Transverse colon (tissue), 4 donors: ENCODE data around the gene CDK5RAP3. TPM values are rescaled to one million over a fixed set of nuclear protein-coding genes. Genes with fewer than 3 reads are reported as not detected.

ENCODE experiments used
- DNase-seq: peaks from one replicate; pipeline ENCODE4 v3.0.0-alpha.2; 2019
- H3K27ac ChIP-seq, 4 donors: fragments of 200-600 bp; sonication (generic); 2 replicates each; pipeline ENCODE4 v1.5.1; 2016 to 2018; ENCODE audit warnings: inconsistent platforms in 4 of 4
- H3K27me3 ChIP-seq: fragments of 200-600 bp; sonication (generic); 2 replicates; pipeline ENCODE4 v1.5.1; 2017; ENCODE audit warnings: inconsistent platforms
- H3K36me3 ChIP-seq, 4 donors: fragments of 200-600 bp; sonication (generic); 2 replicates each; pipeline ENCODE4 v1.5.1; 2017 to 2019; ENCODE audit warnings: inconsistent platforms in 4 of 4
- H3K4me1 ChIP-seq, 4 donors: fragments of 200-600 bp; sonication (generic); 2 replicates each; pipeline ENCODE4 v1.5.1; 2017 to 2020; ENCODE audit warnings: inconsistent platforms in 4 of 4
- H3K4me3 ChIP-seq, 4 donors: fragments of 200-600 bp; sonication (generic); 1 replicate in 1 of 4; 2 replicates in 3 of 4; pipeline versions ENCODE4 v1.5.1 to v1.6.1; 2017 to 2019; ENCODE audit warnings: inconsistent platforms in 4 of 4
- H3K9me3 ChIP-seq, 2 donors: fragments of 200-600 bp; sonication (generic); 2 replicates each; pipeline ENCODE4 v1.5.1; 2017 to 2019; ENCODE audit warnings: inconsistent platforms in 2 of 2
- EP300 ChIP-seq: sonication (generic); formaldehyde crosslinking; IDR thresholded peaks from one replicate; pipeline ENCODE4 v1.6.1; 2017; ENCODE audit warnings: antibody characterized with exemption, low read depth
- POLR2A ChIP-seq: fragments of 450-650 bp; IDR thresholded peaks from one replicate; pipeline ENCODE4 v1.6.1; 2016; ENCODE audit warnings: antibody characterized with exemption, mild to moderate bottlenecking, moderate library complexity
- POLR2AphosphoS5 ChIP-seq, 3 donors: sonication (generic); formaldehyde crosslinking; IDR thresholded peaks; one replicate each; pipeline ENCODE4 v1.6.1; 2016; ENCODE audit warnings: antibody characterized with exemption in 3 of 3
- WGBS, 2 donors: methylation state at CpG; one replicate each; pipeline ENCODE4 v1.1.5; 2018; ENCODE audit warnings: low coverage in 1 of 2; 5-methylcytosine and 5-hydroxymethylcytosine counted together
- in situ Hi-C, 4 donors: fragments of 200-750 bp; cut with MboI; loops; one replicate each; pipeline versions ENCODE4 v1.15.0 to v1.15.1; 2017; ENCODE audit warnings: low sequenced_read_pairs in 3 of 4, low pct_ligation_motif_present in 1 of 4, low pct_unique_long_range_greater_than_20kb in 1 of 4
- intact Hi-C: fragments of 100-400 bp; cut with DNase I; formaldehyde crosslinking; loops from one replicate; pipeline ENCODE4 v1.15.1; 2023; ENCODE audit warnings: low total_unique reads
- total RNA-seq, 4 donors: library from RNA; depleted of rRNA; stranded (reverse); fragments of >200 nt; gene quantifications; one replicate each; pipeline ENCODE4 v1.1.0, GENCODE V29; 2016
- TF ChIP-seq, protein P1 (sequence below), 5 experiments: fragments of 200-600 bp in 3 of 5; fragments of 450-650 bp in 2 of 5; sonication (generic) in 3 of 5; IDR thresholded peaks; 1 replicate in 2 of 5; 2 replicates in 3 of 5; pipeline ENCODE4 v1.5.1; 2016 to 2017; ENCODE audit warnings: antibody characterized with exemption in 5 of 5, inconsistent platforms in 3 of 5, mild to moderate bottlenecking in 2 of 5, moderate library complexity in 1 of 5

The CDK5RAP3 gene
- total RNA-seq, 4 donors from 2014 or later = 159 to 540 (median 296) TPM

DNA sequence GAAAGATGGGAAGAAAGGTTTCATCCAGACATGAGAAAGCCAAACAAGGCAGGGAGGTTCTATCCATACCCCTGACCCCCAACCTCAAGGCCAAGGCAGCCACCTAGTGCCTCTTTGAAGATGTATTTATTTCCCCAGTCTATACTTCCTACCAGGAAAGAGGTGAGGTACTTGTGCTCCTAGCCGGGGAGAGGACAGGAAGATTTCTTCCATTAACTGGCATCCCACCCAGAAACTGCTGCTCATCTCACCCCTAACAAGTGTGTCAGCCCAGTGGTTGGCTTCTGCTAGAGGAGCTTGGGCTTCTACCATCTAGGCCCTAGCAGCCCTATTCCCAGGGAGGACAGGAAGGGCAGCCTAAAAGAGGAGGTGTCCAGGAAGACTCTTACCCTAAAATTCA, 57.8 kb downstream of the CDK5RAP3 start:
- in situ Hi-C loops (loop anchor here in 2 of 4 donors (10.0 kb wide), 1 partner anchor 46 kb away; no protein-coding TSS in a partner anchor), intact Hi-C loops (loop anchor here (5.0 kb wide), 1 partner anchor 104 kb away; no protein-coding TSS in a partner anchor)
- H3K27ac ChIP-seq = no peak overlapping the region
- TF ChIP-seq POLR2A (no peak), POLR2AphosphoS5 (IDR thresholded peaks at IDR 0.05) (no peak), EP300 (no peak)
- TF ChIP-seq, protein P1, sequence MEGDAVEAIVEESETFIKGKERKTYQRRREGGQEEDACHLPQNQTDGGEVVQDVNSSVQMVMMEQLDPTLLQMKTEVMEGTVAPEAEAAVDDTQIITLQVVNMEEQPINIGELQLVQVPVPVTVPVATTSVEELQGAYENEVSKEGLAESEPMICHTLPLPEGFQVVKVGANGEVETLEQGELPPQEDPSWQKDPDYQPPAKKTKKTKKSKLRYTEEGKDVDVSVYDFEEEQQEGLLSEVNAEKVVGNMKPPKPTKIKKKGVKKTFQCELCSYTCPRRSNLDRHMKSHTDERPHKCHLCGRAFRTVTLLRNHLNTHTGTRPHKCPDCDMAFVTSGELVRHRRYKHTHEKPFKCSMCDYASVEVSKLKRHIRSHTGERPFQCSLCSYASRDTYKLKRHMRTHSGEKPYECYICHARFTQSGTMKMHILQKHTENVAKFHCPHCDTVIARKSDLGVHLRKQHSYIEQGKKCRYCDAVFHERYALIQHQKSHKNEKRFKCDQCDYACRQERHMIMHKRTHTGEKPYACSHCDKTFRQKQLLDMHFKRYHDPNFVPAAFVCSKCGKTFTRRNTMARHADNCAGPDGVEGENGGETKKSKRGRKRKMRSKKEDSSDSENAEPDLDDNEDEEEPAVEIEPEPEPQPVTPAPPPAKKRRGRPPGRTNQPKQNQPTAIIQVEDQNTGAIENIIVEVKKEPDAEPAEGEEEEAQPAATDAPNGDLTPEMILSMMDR (IDR thresholded peaks at IDR 0.05) = no peak
- WGBS, 2 donors = 69% methylated on average over 1 of the region's 1 CpG; no CpG with 5 or more reads in 1 of the 2 donors
- no peaks in the 10 kb centered on the region for H3K36me3 ChIP-seq
- no peak overlapping the region for H3K4me3 ChIP-seq
- no peaks in the 10 kb centered on the region for H3K9me3 ChIP-seq
- peaks cover 4% of the 10 kb centered on the region for H3K27me3 ChIP-seq
- DNase-seq = no peak
- H3K4me1 ChIP-seq = peaks cover 27 to 28% (median 28%) of the 10 kb centered on the region in 4 donors

DNA sequence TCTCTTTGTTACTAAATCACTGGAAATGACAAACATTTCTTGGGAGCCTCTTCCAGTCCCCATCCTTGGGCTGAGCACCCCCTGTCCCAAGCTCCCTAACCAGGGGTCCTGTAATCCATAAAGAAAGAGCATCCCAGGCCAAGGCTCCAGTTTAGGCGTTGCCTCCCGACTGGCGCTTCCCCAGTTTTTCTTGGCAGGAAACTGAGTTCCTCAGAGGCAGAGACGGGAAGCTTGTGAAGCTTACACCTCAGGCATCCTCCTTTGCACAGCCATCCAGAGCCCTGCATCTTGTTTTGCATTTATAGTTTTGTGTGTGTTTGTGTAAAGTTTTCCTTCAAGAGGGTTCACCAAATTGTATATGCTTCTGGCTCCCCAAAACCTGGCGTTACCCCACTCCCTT, 59.6 kb downstream of the CDK5RAP3 start:
- no peak overlapping the region for H3K4me3 ChIP-seq
- in situ Hi-C loops (loop anchor here in 2 of 4 donors (5.0 to 10.0 kb wide), 4 partner anchors 42 to 104 kb away; no protein-coding TSS in a partner anchor), intact Hi-C loops (no loop called here)
- WGBS, 2 donors = 59% methylated on average over 5 of the region's 5 CpGs; no CpG with 5 or more reads in 1 of the 2 donors
- H3K36me3 ChIP-seq = no peaks in the 10 kb centered on the region
- peaks cover 12 to 15% (median 15%) of the 10 kb centered on the region in 4 donors for H3K4me1 ChIP-seq
- no peak for TF ChIP-seq EP300
- TF ChIP-seq, protein P1 (IDR thresholded peaks at IDR 0.05) = no peak
- no peak for TF ChIP-seq POLR2A
- no peak for TF ChIP-seq POLR2AphosphoS5 (IDR thresholded peaks at IDR 0.05)
- H3K27ac ChIP-seq = no peak overlapping the region
- no peak for DNase-seq
- H3K27me3 ChIP-seq = peaks cover 3% of the 10 kb centered on the region
- no peaks in the 10 kb centered on the region for H3K9me3 ChIP-seq

Other genes with a start within 250 kb of the CDK5RAP3 start
- 10 to 100 TPM in 1 of 4 donors, 1 to 10 TPM in 1, under 1 TPM in 1, not detected in 1; 0.27 to 18.3 (median 4.9) TPM for gene TBX21, start 237.9 kb upstream of the CDK5RAP3 start, total RNA-seq
- 100 to 1,000 TPM in 1 of 4 donors, 10 to 100 TPM in 3; 53.5 to 148 (median 75.0) TPM for gene OSBPL7, start 149.3 kb upstream of the CDK5RAP3 start, total RNA-seq
- 10 to 100 TPM; 12.9 to 41.8 (median 32.0) TPM for gene MRPL10, start 139.6 kb upstream of the CDK5RAP3 start, total RNA-seq
- gene LRRC46, start 139.4 kb upstream of the CDK5RAP3 start, total RNA-seq = under 1 TPM in 2 of 4 donors, not detected in 2; 0.48 to 0.80 TPM
- gene SCRN2, start 129.8 kb upstream of the CDK5RAP3 start, total RNA-seq = 100 to 1,000 TPM in 2 of 4 donors, 10 to 100 TPM in 2; 37.8 to 164 (median 89.7) TPM
- 1 to 10 TPM in 3 of 4 donors, under 1 TPM in 1; 0.40 to 5.9 (median 4.9) TPM for gene SP6, start 120.0 kb upstream of the CDK5RAP3 start, total RNA-seq
- gene SP2, start 74.9 kb upstream of the CDK5RAP3 start, total RNA-seq = 10 to 100 TPM in 3 of 4 donors, 1 to 10 TPM in 1; 8.3 to 22.1 (median 17.4) TPM
- 10 to 100 TPM in 3 of 4 donors, 1 to 10 TPM in 1; 7.4 to 83.8 (median 31.6) TPM for gene PNPO, start 29.5 kb upstream of the CDK5RAP3 start, total RNA-seq
- 100 to 1,000 TPM; 111 to 230 (median 182) TPM for gene PRR15L, start 13.2 kb upstream of the CDK5RAP3 start, total RNA-seq
- 10 to 100 TPM in 2 of 4 donors, 1 to 10 TPM in 2; 6.0 to 11.2 (median 8.3) TPM for gene COPZ2, start 66.7 kb downstream of the CDK5RAP3 start, total RNA-seq
- gene NFE2L1, start 77.2 kb downstream of the CDK5RAP3 start, total RNA-seq = 100 to 1,000 TPM; 173 to 242 (median 211) TPM
- 10 to 100 TPM in 2 of 4 donors, 1 to 10 TPM in 2; 3.7 to 28.3 (median 12.8) TPM for gene CBX1, start 130.4 kb downstream of the CDK5RAP3 start, total RNA-seq
- gene SNX11, start 136.7 kb downstream of the CDK5RAP3 start, total RNA-seq = 10 to 100 TPM in 3 of 4 donors, 1 to 10 TPM in 1; 2.0 to 24.3 (median 14.1) TPM